HS-27A (cell line): ENCODE results near the gene ZNF320.
"Not testable (repeated sequence)": the region's sequence is repeated elsewhere in the genome, so short reads cannot be mapped to it uniquely, and the experiment has no call there.

ENCODE experiments used
- DNase-seq: peaks from one replicate; pipeline ENCODE4 v3.0.0-alpha.2; 2012; ENCODE audit warnings: low read depth, missing footprints

ZNF320 gene

GRCh38 chr19:52897138-52897935 is at the start of gene ZNF320:
Gene ZNF320, minus strand, starts transcription at chr19:52897635. Its CDS starts 7,380 bp downstream, at chr19:52890255.
- peak; percentile 87 for DNase-seq

GRCh38 chr19:52946322-52947310 is 49.2 kb upstream of the ZNF320 start:
- DNase-seq: no peak

GRCh38 chr19:52945652-52946321 is 48.4 kb upstream of the ZNF320 start:
- DNase-seq: no peak

GRCh38 chr19:52944703-52945493 is 47.5 kb upstream of the ZNF320 start:
- DNase-seq: not testable (repeated sequence)

GRCh38 chr19:52943884-52944643 is 46.6 kb upstream of the ZNF320 start:
- no peak for DNase-seq

GRCh38 chr19:52943134-52943883 is 45.9 kb upstream of the ZNF320 start:
- no peak for DNase-seq

GRCh38 chr19:52942386-52943133 is 45.1 kb upstream of the ZNF320 start:
- DNase-seq: peak; percentile 62

GRCh38 chr19:52941941-52942385 is 44.5 kb upstream of the ZNF320 start:
- no peak for DNase-seq

GRCh38 chr19:52941523-52941922 is 44.1 kb upstream of the ZNF320 start:
- DNase-seq: not testable (repeated sequence)

- not testable (repeated sequence) for DNase-seq
Measured at GRCh38 chr19:52940905-52941304, 43.5 kb upstream of the ZNF320 start.

GRCh38 chr19:52938761-52939160 is 41.3 kb upstream of the ZNF320 start:
- no peak for DNase-seq

- no peak for DNase-seq
Measured at GRCh38 chr19:52936954-52937325, 39.5 kb upstream of the ZNF320 start.

- DNase-seq: no peak
Measured at GRCh38 chr19:52936151-52936953, 38.9 kb upstream of the ZNF320 start.

GRCh38 chr19:52935434-52935833 is 38.0 kb upstream of the ZNF320 start:
- DNase-seq: no peak

- DNase-seq: not testable (repeated sequence)
Measured at GRCh38 chr19:52924641-52925040, 27.2 kb upstream of the ZNF320 start.

- no peak for DNase-seq
Measured at GRCh38 chr19:52923778-52924593, 26.6 kb upstream of the ZNF320 start.
